GM12878 (cell line): ENCODE results near the gene SEMA7A. TPM values are rescaled to one million over a fixed set of nuclear protein-coding genes. Genes with fewer than 3 reads are reported as not detected.
A peak's percentile ranks its signal among the peaks of the same experiment; 100 is the strongest.

Source experiments
- BMI1 ChIP-seq: fragments of 450-650 bp; IDR thresholded peaks from 2 replicates; pipeline ENCODE4 v1.6.1; 2016; ENCODE audit warnings: mild to moderate bottlenecking, moderate library complexity, borderline replicate concordance
- BRCA1 ChIP-seq: IDR thresholded peaks from 2 replicates; pipeline ENCODE4 v1.6.1; 2011; ENCODE audit warnings: low read depth, low read length, improper control_type of control experiment
- CEBPB ChIP-seq, 2 experiments: fragments of 150-350 bp in 1 of 2; IDR thresholded peaks; 2 replicates each; pipeline ENCODE4 v1.6.1; 2012 to 2014; ENCODE audit warnings: low read depth in 2 of 2, low read length in 2 of 2, borderline replicate concordance in 1 of 2, inconsistent platforms in 1 of 2
- CREB1 ChIP-seq: IDR thresholded peaks from 2 replicates; pipeline ENCODE4 v1.6.1; 2012; ENCODE audit warnings: low read depth, mild to moderate bottlenecking, inconsistent platforms
- E4F1 ChIP-seq: fragments of 450-650 bp; IDR thresholded peaks from 2 replicates; pipeline ENCODE4 v1.6.1; 2018; ENCODE audit warnings: borderline replicate concordance, mild to moderate bottlenecking; ENCODE audit not compliant: partially characterized antibody
- EP300 ChIP-seq, 2 experiments: fragments of 150-350 bp in 1 of 2; IDR thresholded peaks; 2 replicates each; pipeline ENCODE4 v1.6.1; 2011 to 2012; ENCODE audit warnings: low read depth in 2 of 2, low read length in 2 of 2, borderline replicate concordance in 1 of 2, improper control_type of control experiment in 1 of 2, inconsistent platforms in 1 of 2; ENCODE audit not compliant: control insufficient read depth in 1 of 2
- IRF4 ChIP-seq: IDR thresholded peaks from 2 replicates; pipeline ENCODE4 v1.6.1; 2011; ENCODE audit warnings: low read depth, low read length
- PML ChIP-seq: IDR thresholded peaks from 2 replicates; pipeline ENCODE4 v1.6.1; 2012; ENCODE audit warnings: low read length, inconsistent platforms
- RELA ChIP-seq: fragments of 450-650 bp; IDR thresholded peaks from 2 replicates; pipeline ENCODE4 v1.8.0; 2014; ENCODE audit warnings: borderline replicate concordance; ENCODE audit not compliant: partially characterized antibody
- SP1 ChIP-seq: IDR thresholded peaks from one replicate; pipeline ENCODE4 v1.6.1; 2011; ENCODE audit warnings: low read depth, low read length
- TAF1 ChIP-seq: IDR thresholded peaks from 2 replicates; pipeline ENCODE4 v1.6.1; 2011; ENCODE audit warnings: mild to moderate bottlenecking, low read depth, low read length, borderline replicate concordance
- WRNIP1 ChIP-seq: IDR thresholded peaks from 2 replicates; pipeline ENCODE4 v1.6.1; 2011; ENCODE audit warnings: low read depth, low read length, improper control_type of control experiment, borderline replicate concordance
- ZNF592 ChIP-seq: fragments of 450-650 bp; IDR thresholded peaks from 2 replicates; pipeline ENCODE4 v1.6.1; 2017; ENCODE audit warnings: mild to moderate bottlenecking, moderate library complexity
- ZZZ3 ChIP-seq: IDR thresholded peaks from 2 replicates; pipeline ENCODE4 v1.6.1; 2011; ENCODE audit warnings: low read depth; ENCODE audit not compliant: control insufficient read depth, insufficient read length
- polyA plus RNA-seq, 11 experiments: library from polyadenylated mRNA; depleted of rRNA in 4 of 11; unstranded in 6 of 11; stranded (reverse) in 5 of 11; fragments of >200 nt; fragmentation: Nextera tagmentation in 4 of 11; fragmentation: Illumina TruSeq in 1 of 11; extraction: Ambion mirVana in 4 of 11; extraction: Trizol in 1 of 11; gene quantifications; 1 replicate in 1 of 11; 2 replicates in 10 of 11; pipeline versions ENCODE4 v1.2.1 to v1.2.3, GENCODE V29; 2011 to 2016; ENCODE audit warnings: inconsistent platforms in 2 of 11, missing spikeins in 2 of 11, low read depth in 1 of 11
- total RNA-seq, 4 experiments: library from RNA; depleted of rRNA in 3 of 4; stranded (reverse); fragments of >200 nt in 3 of 4; fragmentation: Illumina TruSeq in 1 of 4; extraction: Trizol in 1 of 4; gene quantifications; 2 replicates each; pipeline versions ENCODE4 v1.2.1 to v1.2.3, GENCODE V29; 2013 to 2021
- TF ChIP-seq, protein P1 (sequence below): IDR thresholded peaks from 2 replicates; pipeline ENCODE4 v1.6.1; 2011; ENCODE audit warnings: borderline replicate concordance, low read depth, mild to moderate bottlenecking, moderate library complexity, mixed read lengths, low read length; ENCODE audit not compliant: insufficient read depth; ENCODE audit errors: extremely low read length
- TF ChIP-seq, protein P2 (sequence below): fragments of 450-650 bp; IDR thresholded peaks from 2 replicates; pipeline ENCODE4 v1.6.1; 2017; ENCODE audit warnings: antibody characterized with exemption, mild to moderate bottlenecking, moderate library complexity

The SEMA7A gene
- total and polyA plus RNA-seq, 10 of the 15 experiments (the other 5 are each of a cell fraction or from before 2014, with no cell fraction given): 0.08 to 112 (median 53.5) TPM

GRCh38 chr15:74382004-74382816, 51.5 kb downstream of the SEMA7A start (continued):
- TF ChIP-seq CREB1 (no peak), E4F1 (no peak), RELA (no peak), PML (no peak), CEBPB (IDR thresholded peaks at IDR 0.05; ENCODE audit: borderline replicate concordance in 1 of 2, low read depth in 2 of 2, low read length in 2 of 2) (no peak), ZZZ3 (no peak), WRNIP1 (no peak), BMI1 (no peak), TAF1 (no peak), EP300 (IDR thresholded peaks at IDR 0.05; ENCODE audit: borderline replicate concordance in 1 of 2, control insufficient read depth in 1 of 2, low read depth in 2 of 2, low read length in 2 of 2) (no peak), SP1 (peak; percentile 22), IRF4 (0 out of 2 replicates have a peak, but pooled peaks have one; percentile 56), BRCA1 (no peak), ZNF592 (peak; percentile 92)
- TF ChIP-seq, protein P1, sequence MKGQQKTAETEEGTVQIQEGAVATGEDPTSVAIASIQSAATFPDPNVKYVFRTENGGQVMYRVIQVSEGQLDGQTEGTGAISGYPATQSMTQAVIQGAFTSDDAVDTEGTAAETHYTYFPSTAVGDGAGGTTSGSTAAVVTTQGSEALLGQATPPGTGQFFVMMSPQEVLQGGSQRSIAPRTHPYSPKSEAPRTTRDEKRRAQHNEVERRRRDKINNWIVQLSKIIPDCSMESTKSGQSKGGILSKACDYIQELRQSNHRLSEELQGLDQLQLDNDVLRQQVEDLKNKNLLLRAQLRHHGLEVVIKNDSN: no peak
- TF ChIP-seq, protein P2, sequence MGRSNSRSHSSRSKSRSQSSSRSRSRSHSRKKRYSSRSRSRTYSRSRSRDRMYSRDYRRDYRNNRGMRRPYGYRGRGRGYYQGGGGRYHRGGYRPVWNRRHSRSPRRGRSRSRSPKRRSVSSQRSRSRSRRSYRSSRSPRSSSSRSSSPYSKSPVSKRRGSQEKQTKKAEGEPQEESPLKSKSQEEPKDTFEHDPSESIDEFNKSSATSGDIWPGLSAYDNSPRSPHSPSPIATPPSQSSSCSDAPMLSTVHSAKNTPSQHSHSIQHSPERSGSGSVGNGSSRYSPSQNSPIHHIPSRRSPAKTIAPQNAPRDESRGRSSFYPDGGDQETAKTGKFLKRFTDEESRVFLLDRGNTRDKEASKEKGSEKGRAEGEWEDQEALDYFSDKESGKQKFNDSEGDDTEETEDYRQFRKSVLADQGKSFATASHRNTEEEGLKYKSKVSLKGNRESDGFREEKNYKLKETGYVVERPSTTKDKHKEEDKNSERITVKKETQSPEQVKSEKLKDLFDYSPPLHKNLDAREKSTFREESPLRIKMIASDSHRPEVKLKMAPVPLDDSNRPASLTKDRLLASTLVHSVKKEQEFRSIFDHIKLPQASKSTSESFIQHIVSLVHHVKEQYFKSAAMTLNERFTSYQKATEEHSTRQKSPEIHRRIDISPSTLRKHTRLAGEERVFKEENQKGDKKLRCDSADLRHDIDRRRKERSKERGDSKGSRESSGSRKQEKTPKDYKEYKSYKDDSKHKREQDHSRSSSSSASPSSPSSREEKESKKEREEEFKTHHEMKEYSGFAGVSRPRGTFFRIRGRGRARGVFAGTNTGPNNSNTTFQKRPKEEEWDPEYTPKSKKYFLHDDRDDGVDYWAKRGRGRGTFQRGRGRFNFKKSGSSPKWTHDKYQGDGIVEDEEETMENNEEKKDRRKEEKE: no peak
